RPMI8226 (cell line): ENCODE results near the gene LYPD5.

Source experiments
- DNase-seq: peaks from one replicate; pipeline ENCODE4 v3.0.0-alpha.2; 2015

LYPD5 gene

DNA sequence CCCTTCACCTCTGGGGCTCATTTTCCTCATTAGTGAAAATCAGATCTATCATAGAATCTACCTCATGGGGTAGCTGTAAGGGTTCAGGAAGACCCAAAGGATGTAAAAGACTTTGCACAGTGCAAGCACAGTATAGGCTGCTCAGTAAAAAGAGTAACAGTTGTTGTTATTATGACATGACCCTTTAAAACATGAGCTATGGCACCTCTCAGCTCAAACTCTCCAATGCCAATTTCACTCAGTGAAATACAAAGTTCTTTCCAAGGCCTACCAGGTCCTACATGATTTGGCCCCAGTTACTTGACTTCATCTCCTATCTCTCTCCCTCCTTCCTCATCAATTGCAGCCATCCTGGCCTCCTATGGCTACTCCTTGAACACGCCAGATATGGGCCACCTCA lies 52.3 kb downstream of the LYPD5 start:
- DNase-seq, result no peak

DNA sequence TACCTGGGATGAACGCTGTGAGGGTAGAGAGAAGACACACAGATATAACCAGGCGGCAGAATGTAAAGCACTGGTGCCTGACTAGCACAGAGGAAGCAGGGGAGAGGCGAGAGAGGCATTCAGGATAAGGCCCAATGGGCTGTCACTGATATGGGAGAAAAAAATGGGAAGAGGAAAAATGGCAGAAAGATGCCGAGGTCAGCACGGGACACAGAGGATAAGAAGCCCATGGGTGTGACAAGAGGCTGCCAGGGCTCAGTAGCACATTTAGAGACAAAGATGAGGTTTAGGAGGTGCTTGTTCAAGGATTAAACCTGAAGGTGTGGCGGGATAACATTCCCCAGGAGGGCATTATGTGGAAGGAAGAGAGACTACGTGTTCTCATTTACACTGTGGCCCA lies 53.1 kb downstream of the LYPD5 start:
- no peak for DNase-seq

GRCh38 chr19:43748685-43749084 lies 53.6 kb downstream of the LYPD5 start:
- DNase-seq, result no peak

DNA sequence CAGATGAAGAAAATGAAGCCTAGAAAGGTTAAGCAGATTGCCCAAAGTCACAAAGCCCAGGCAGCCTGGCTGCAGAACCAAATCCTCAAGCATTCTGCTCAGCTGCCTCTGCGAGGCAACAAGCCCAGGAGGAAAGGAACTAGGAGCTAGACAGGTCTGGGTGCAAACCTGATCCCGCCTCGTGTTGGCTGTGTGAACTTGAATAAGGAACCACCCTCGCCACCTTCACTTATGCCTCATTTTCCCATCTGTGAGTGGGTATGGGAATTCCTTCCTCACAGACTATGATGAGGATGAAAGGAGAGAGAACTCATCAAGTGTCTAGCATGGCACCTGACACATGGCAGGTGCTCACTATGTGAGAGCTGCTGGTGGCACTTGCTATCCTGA lies 54.0 kb downstream of the LYPD5 start:
- DNase-seq, result no peak

- DNase-seq, result no peak
Measured at GRCh38 chr19:43747557-43748204, 54.6 kb downstream of the LYPD5 start.
